ENCODE results near the gene SUMF1.

SUMF1 gene

GRCh38 chr3:4394567-4394966 is 72.5 kb downstream of the SUMF1 start:
- ATAC-seq, result no peak

GRCh38 chr3:4394048-4394447 is 73.0 kb downstream of the SUMF1 start:
- TF ChIP-seq TCF4 (CRISPR knock-in tag; IDR thresholded peaks at IDR 0.05; ENCODE audit: borderline replicate concordance) (no peak), ZFP30 (CRISPR knock-in tag; IDR thresholded peaks at IDR 0.05) (no peak), TOX (CRISPR knock-in tag; IDR thresholded peaks at IDR 0.05; ENCODE audit: borderline replicate concordance) (no peak), SNAI2 (CRISPR knock-in tag; IDR thresholded peaks at IDR 0.05) (no peak), GLIS3 (CRISPR knock-in tag; IDR thresholded peaks at IDR 0.05) (no peak), ZNF565 (CRISPR knock-in tag; conservative IDR thresholded peaks at IDR 0.05; ENCODE audit: low read depth) (no peak), CSRNP3 (CRISPR knock-in tag; IDR thresholded peaks at IDR 0.05) (no peak), ESRRG (CRISPR knock-in tag; IDR thresholded peaks at IDR 0.05) (no peak), TSHZ2 (CRISPR knock-in tag; IDR thresholded peaks at IDR 0.05) (no peak), CSDC2 (CRISPR knock-in tag; IDR thresholded peaks at IDR 0.05) (no peak), ARNTL (CRISPR knock-in tag; IDR thresholded peaks at IDR 0.05; ENCODE audit: borderline replicate concordance, low read depth) (no peak), PPARA (CRISPR knock-in tag; IDR thresholded peaks at IDR 0.05; ENCODE audit: borderline replicate concordance) (no peak), ZC3H10 (CRISPR knock-in tag; IDR thresholded peaks at IDR 0.05) (no peak), ZFP3 (CRISPR knock-in tag; IDR thresholded peaks at IDR 0.05) (no peak), ZNF70 (CRISPR knock-in tag; IDR thresholded peaks at IDR 0.05) (no peak)
- ATAC-seq, result no peak

More at GRCh38 chr3:4394567-4394966, 72.5 kb downstream of the SUMF1 start:
- TF ChIP-seq SNAI2 (CRISPR knock-in tag; IDR thresholded peaks at IDR 0.05) (no peak), GLIS3 (CRISPR knock-in tag; IDR thresholded peaks at IDR 0.05) (no peak), TSHZ2 (CRISPR knock-in tag; IDR thresholded peaks at IDR 0.05) (no peak), CSDC2 (CRISPR knock-in tag; IDR thresholded peaks at IDR 0.05) (no peak), ARNTL (CRISPR knock-in tag; IDR thresholded peaks at IDR 0.05; ENCODE audit: borderline replicate concordance, low read depth) (no peak), ESRRG (CRISPR knock-in tag; IDR thresholded peaks at IDR 0.05) (no peak), PATZ1 (CRISPR knock-in tag; IDR thresholded peaks at IDR 0.05; ENCODE audit: borderline replicate concordance) (no peak), ZC3H10 (CRISPR knock-in tag; IDR thresholded peaks at IDR 0.05) (no peak), BACH2 (CRISPR knock-in tag; IDR thresholded peaks at IDR 0.05; ENCODE audit: borderline replicate concordance) (no peak), ZNF70 (CRISPR knock-in tag; IDR thresholded peaks at IDR 0.05) (no peak), ZNF565 (CRISPR knock-in tag; conservative IDR thresholded peaks at IDR 0.05; ENCODE audit: low read depth) (no peak), CREB5 (CRISPR knock-in tag; IDR thresholded peaks at IDR 0.05; ENCODE audit: low read depth) (no peak), ZFP3 (CRISPR knock-in tag; IDR thresholded peaks at IDR 0.05) (no peak)

GRCh38 chr3:4392992-4393391 is 74.1 kb downstream of the SUMF1 start:
- ATAC-seq, result no peak
- TF ChIP-seq ZFP3 (CRISPR knock-in tag; IDR thresholded peaks at IDR 0.05), result no peak
- no peak for TF ChIP-seq ZFP30 (CRISPR knock-in tag; IDR thresholded peaks at IDR 0.05)
- TF ChIP-seq ZNF8 (CRISPR knock-in tag; IDR thresholded peaks at IDR 0.05), result no peak
- no peak for TF ChIP-seq ISL1 (CRISPR knock-in tag; IDR thresholded peaks at IDR 0.05)
- no peak for TF ChIP-seq ARNTL (CRISPR knock-in tag; IDR thresholded peaks at IDR 0.05; ENCODE audit: borderline replicate concordance, low read depth)
- no peak for TF ChIP-seq ZC3H10 (CRISPR knock-in tag; IDR thresholded peaks at IDR 0.05)
- TF ChIP-seq OSR1 (CRISPR knock-in tag; IDR thresholded peaks at IDR 0.05), result no peak
- no peak for TF ChIP-seq BACH2 (CRISPR knock-in tag; IDR thresholded peaks at IDR 0.05; ENCODE audit: borderline replicate concordance)
- TF ChIP-seq TOX (CRISPR knock-in tag; IDR thresholded peaks at IDR 0.05; ENCODE audit: borderline replicate concordance), result no peak
- TF ChIP-seq POU6F1 (CRISPR knock-in tag; IDR thresholded peaks at IDR 0.05; ENCODE audit: borderline replicate concordance, low read depth), result no peak
- TF ChIP-seq CSRNP3 (CRISPR knock-in tag; IDR thresholded peaks at IDR 0.05), result no peak
- no peak for TF ChIP-seq RARB (CRISPR knock-in tag; IDR thresholded peaks at IDR 0.05)
